ENCODE data around the gene KCNMA1. TPM values are rescaled to one million over a fixed set of nuclear protein-coding genes. Genes with fewer than 3 reads are reported as not detected.

The KCNMA1 gene
- total and polyA plus RNA-seq, 4 experiments from 2014 or later = 0.26 TPM; not detected in 3

- Mint-ChIP-seq H3K27me3 (no peaks in the 10 kb centered on the region), H3K4me3 (no peak overlapping the region), H3K9me3 (peaks cover 0 to 4% (median 0%) of the 10 kb centered on the region in 8 donors), H3K27ac (no peak overlapping the region), H3K36me3 (no peaks in the 10 kb centered on the region), H3K4me1 (no peaks in the 10 kb centered on the region)
- intact Hi-C loops (cut with micrococcal nuclease) = no loop called here
- Histone ChIP-seq H3K9me3 (ENCODE audit: control insufficient read depth in 1 of 2, low read length in 2 of 2) (no peaks in the 10 kb centered on the region), H3K27ac (ENCODE audit: low read depth, low read length) (no peak overlapping the region), H3K36me3 (ENCODE audit: insufficient read depth, low read length) (no peaks in the 10 kb centered on the region), H3K4me3 (ENCODE audit: low read length in 2 of 2) (no peak overlapping the region), H3K4me1 (ENCODE audit: insufficient read depth, low read length) (no peaks in the 10 kb centered on the region), H3K27me3 (ENCODE audit: insufficient read depth, low read length) (no peaks in the 10 kb centered on the region)
- DNase-seq = no peak
- POLR2A ChIA-PET (ENCODE audit: partially characterized antibody) = no interaction called here
- CTCF ChIA-PET (ENCODE audit: partially characterized antibody) = no interaction called here
Measured at GRCh38 chr10:77086081-77086480, 551.5 kb downstream of the KCNMA1 start.

- CTCF ChIA-PET (ENCODE audit: partially characterized antibody) = no interaction called here
- H3K27me3 ChIP-seq (ENCODE audit: insufficient read depth, low read length) = no peaks in the 10 kb centered on the region
- no peak overlapping the region for H3K27ac ChIP-seq (ENCODE audit: low read depth, low read length)
- no peak overlapping the region for H3K4me3 Mint-ChIP-seq
- no peak overlapping the region for H3K27ac Mint-ChIP-seq
- no peaks in the 10 kb centered on the region for H3K4me1 ChIP-seq (ENCODE audit: insufficient read depth, low read length)
- H3K4me1 Mint-ChIP-seq = no peaks in the 10 kb centered on the region
- DNase-seq = no peak
- H3K27me3 Mint-ChIP-seq = no peaks in the 10 kb centered on the region
- H3K4me3 ChIP-seq (ENCODE audit: low read length in 2 of 2) = no peak overlapping the region
- peaks cover 0 to 4% (median 0%) of the 10 kb centered on the region in 8 donors for H3K9me3 Mint-ChIP-seq
- POLR2A ChIA-PET (ENCODE audit: partially characterized antibody) = no interaction called here
- no peaks in the 10 kb centered on the region for H3K36me3 Mint-ChIP-seq
- H3K36me3 ChIP-seq (ENCODE audit: insufficient read depth, low read length) = no peaks in the 10 kb centered on the region
- intact Hi-C loops (cut with micrococcal nuclease) = no loop called here
- H3K9me3 ChIP-seq (ENCODE audit: control insufficient read depth in 1 of 2, low read length in 2 of 2) = no peaks in the 10 kb centered on the region
Measured at GRCh38 chr10:77085344-77085743, 552.3 kb downstream of the KCNMA1 start.

GRCh38 chr10:77084431-77085144 lies 553.0 kb downstream of the KCNMA1 start:
- Histone ChIP-seq H3K27ac (ENCODE audit: low read depth, low read length) (no peak overlapping the region), H3K27me3 (ENCODE audit: insufficient read depth, low read length) (no peaks in the 10 kb centered on the region), H3K4me1 (ENCODE audit: insufficient read depth, low read length) (no peaks in the 10 kb centered on the region), H3K9me3 (ENCODE audit: control insufficient read depth in 1 of 2, low read length in 2 of 2) (no peaks in the 10 kb centered on the region), H3K36me3 (ENCODE audit: insufficient read depth, low read length) (no peaks in the 10 kb centered on the region), H3K4me3 (ENCODE audit: low read length in 2 of 2) (no peak overlapping the region)
- H3K4me3 Mint-ChIP-seq = no peak overlapping the region
- no peaks in the 10 kb centered on the region for H3K36me3 Mint-ChIP-seq
- ChIA-PET CTCF (ENCODE audit: partially characterized antibody) (no interaction called here), POLR2A (ENCODE audit: partially characterized antibody) (no interaction called here)
- intact Hi-C loops (cut with micrococcal nuclease) = no loop called here
- H3K4me1 Mint-ChIP-seq = no peaks in the 10 kb centered on the region
- no peak overlapping the region for H3K27ac Mint-ChIP-seq
- H3K9me3 Mint-ChIP-seq = peaks cover 0 to 4% (median 0%) of the 10 kb centered on the region in 8 donors
- no peak for DNase-seq
- H3K27me3 Mint-ChIP-seq = no peaks in the 10 kb centered on the region

- H3K4me1 Mint-ChIP-seq = no peaks in the 10 kb centered on the region
- Histone ChIP-seq H3K27ac (ENCODE audit: low read depth, low read length) (no peak overlapping the region), H3K4me3 (ENCODE audit: low read length in 2 of 2) (no peak overlapping the region), H3K36me3 (ENCODE audit: insufficient read depth, low read length) (no peaks in the 10 kb centered on the region), H3K27me3 (ENCODE audit: insufficient read depth, low read length) (no peaks in the 10 kb centered on the region), H3K4me1 (ENCODE audit: insufficient read depth, low read length) (no peaks in the 10 kb centered on the region), H3K9me3 (ENCODE audit: control insufficient read depth in 1 of 2, low read length in 2 of 2) (no peaks in the 10 kb centered on the region)
- intact Hi-C loops (cut with micrococcal nuclease) = no loop called here
- no peak overlapping the region for H3K27ac Mint-ChIP-seq
- ChIA-PET CTCF (ENCODE audit: partially characterized antibody) (no interaction called here), POLR2A (ENCODE audit: partially characterized antibody) (no interaction called here)
- no peak for DNase-seq
- peaks cover 0 to 4% (median 0%) of the 10 kb centered on the region in 8 donors for H3K9me3 Mint-ChIP-seq
- H3K36me3 Mint-ChIP-seq = no peaks in the 10 kb centered on the region
- H3K4me3 Mint-ChIP-seq = no peak overlapping the region
- H3K27me3 Mint-ChIP-seq = no peaks in the 10 kb centered on the region
Measured at GRCh38 chr10:77082601-77083252, 554.9 kb downstream of the KCNMA1 start.

- H3K27ac ChIP-seq (ENCODE audit: low read depth, low read length) = no peak overlapping the region
- intact Hi-C loops (cut with micrococcal nuclease) = no loop called here
Measured at GRCh38 chr10:77081481-77081891, 556.1 kb downstream of the KCNMA1 start.

GRCh38 chr10:77080361-77081027 lies 557.1 kb downstream of the KCNMA1 start:
- no peak overlapping the region for H3K27ac ChIP-seq (ENCODE audit: low read depth, low read length)
- H3K4me3 ChIP-seq (ENCODE audit: low read length in 2 of 2) = no peak overlapping the region
- H3K27me3 ChIP-seq (ENCODE audit: insufficient read depth, low read length) = no peaks in the 10 kb centered on the region
- no peak overlapping the region for H3K27ac Mint-ChIP-seq
- H3K9me3 ChIP-seq (ENCODE audit: control insufficient read depth in 1 of 2, low read length in 2 of 2) = no peaks in the 10 kb centered on the region
- no peaks in the 10 kb centered on the region for H3K36me3 Mint-ChIP-seq
- POLR2A ChIA-PET (ENCODE audit: partially characterized antibody) = no interaction called here
- intact Hi-C loops (cut with micrococcal nuclease) = no loop called here
- H3K4me1 Mint-ChIP-seq = no peaks in the 10 kb centered on the region
- CTCF ChIA-PET (ENCODE audit: partially characterized antibody) = no interaction called here
- no peaks in the 10 kb centered on the region for H3K36me3 ChIP-seq (ENCODE audit: insufficient read depth, low read length)
- peaks cover 0 to 4% (median 0%) of the 10 kb centered on the region in 8 donors for H3K9me3 Mint-ChIP-seq
- H3K27me3 Mint-ChIP-seq = no peaks in the 10 kb centered on the region
- no peak for DNase-seq
- no peaks in the 10 kb centered on the region for H3K4me1 ChIP-seq (ENCODE audit: insufficient read depth, low read length)
- no peak overlapping the region for H3K4me3 Mint-ChIP-seq

More at GRCh38 chr10:77081481-77081891, 556.1 kb downstream of the KCNMA1 start:
- peaks cover 0 to 4% (median 0%) of the 10 kb centered on the region in 8 donors for H3K9me3 Mint-ChIP-seq
- DNase-seq = no peak
- Histone ChIP-seq H3K4me1 (ENCODE audit: insufficient read depth, low read length) (no peaks in the 10 kb centered on the region), H3K4me3 (ENCODE audit: low read length in 2 of 2) (no peak overlapping the region), H3K36me3 (ENCODE audit: insufficient read depth, low read length) (no peaks in the 10 kb centered on the region), H3K27me3 (ENCODE audit: insufficient read depth, low read length) (no peaks in the 10 kb centered on the region), H3K9me3 (ENCODE audit: control insufficient read depth in 1 of 2, low read length in 2 of 2) (no peaks in the 10 kb centered on the region)
- ChIA-PET POLR2A (ENCODE audit: partially characterized antibody) (no interaction called here), CTCF (ENCODE audit: partially characterized antibody) (no interaction called here)
- no peak overlapping the region for H3K4me3 Mint-ChIP-seq
- H3K27me3 Mint-ChIP-seq = no peaks in the 10 kb centered on the region
- no peaks in the 10 kb centered on the region for H3K36me3 Mint-ChIP-seq
- H3K27ac Mint-ChIP-seq = no peak overlapping the region
- H3K4me1 Mint-ChIP-seq = no peaks in the 10 kb centered on the region

- H3K27ac ChIP-seq (ENCODE audit: low read depth, low read length) = no peak overlapping the region
- intact Hi-C loops (cut with micrococcal nuclease) = no loop called here
Measured at GRCh38 chr10:77079592-77080300, 557.9 kb downstream of the KCNMA1 start.

More at GRCh38 chr10:77079592-77080300, 557.9 kb downstream of the KCNMA1 start:
- H3K4me3 Mint-ChIP-seq = no peak overlapping the region
- H3K9me3 Mint-ChIP-seq = peaks cover 0 to 4% (median 0%) of the 10 kb centered on the region in 8 donors
- POLR2A ChIA-PET (ENCODE audit: partially characterized antibody) = no interaction called here
- H3K27me3 Mint-ChIP-seq = no peaks in the 10 kb centered on the region
- H3K4me1 Mint-ChIP-seq = no peaks in the 10 kb centered on the region
- no peaks in the 10 kb centered on the region for H3K36me3 Mint-ChIP-seq
- DNase-seq = no peak
- H3K4me3 ChIP-seq (ENCODE audit: low read length in 2 of 2) = no peak overlapping the region
- H3K36me3 ChIP-seq (ENCODE audit: insufficient read depth, low read length) = no peaks in the 10 kb centered on the region
- peak overlapping the region in 1 of 7 donors; percentile 11 for H3K27ac Mint-ChIP-seq
- no peaks in the 10 kb centered on the region for H3K27me3 ChIP-seq (ENCODE audit: insufficient read depth, low read length)
- CTCF ChIA-PET (ENCODE audit: partially characterized antibody) = no interaction called here
- no peaks in the 10 kb centered on the region for H3K4me1 ChIP-seq (ENCODE audit: insufficient read depth, low read length)
- H3K9me3 ChIP-seq (ENCODE audit: control insufficient read depth in 1 of 2, low read length in 2 of 2) = no peaks in the 10 kb centered on the region

Measured in CD4-positive, alpha-beta memory T cell (primary cell).